Ectodermal cell (in vitro differentiated cells): Measurements from ENCODE around the gene CHCHD10.

Experiments
- H3K27ac ChIP-seq: 2 replicates; pipeline ENCODE4 v1.7.0; 2013; ENCODE audit warnings: mild to moderate bottlenecking, low read depth, low read length; ENCODE audit not compliant: insufficient read depth, poor library complexity, severe bottlenecking
- H3K27me3 ChIP-seq: 2 replicates; pipeline ENCODE4 v1.7.0; 2013; ENCODE audit warnings: mild to moderate bottlenecking, low read length; ENCODE audit not compliant: insufficient read depth, control insufficient read depth, poor library complexity, severe bottlenecking
- H3K36me3 ChIP-seq: one replicate; pipeline ENCODE4 v1.7.0; 2013; ENCODE audit warnings: low read length; ENCODE audit not compliant: control insufficient read depth, insufficient read depth
- H3K4me1 ChIP-seq: one replicate; pipeline ENCODE4 v1.7.0; 2013; ENCODE audit warnings: low read length; ENCODE audit not compliant: control insufficient read depth, insufficient read depth
- H3K4me3 ChIP-seq: 2 replicates; pipeline ENCODE4 v1.7.0; 2013; ENCODE audit warnings: low read depth, low read length, control low read depth; ENCODE audit not compliant: insufficient read depth
- H3K9me3 ChIP-seq: 2 replicates; pipeline ENCODE4 v1.7.0; 2013; ENCODE audit warnings: mild to moderate bottlenecking, low read length, moderate library complexity; ENCODE audit not compliant: control insufficient read depth
- WGBS, 2 experiments: methylation state at CpG; one replicate each; pipeline ENCODE4 v1.1.7; 2013; ENCODE audit warnings: missing lambda C conversion rate in 2 of 2; 5-methylcytosine and 5-hydroxymethylcytosine counted together

Gene CHCHD10

GRCh38 chr22:23787600-23787896, 19.8 kb upstream of the CHCHD10 start:
- WGBS, 2 experiments = 11 to 12% methylated on average over 5 of the region's 5 CpGs
- Histone ChIP-seq H3K36me3 (peaks cover 8% of the 10 kb centered on the region), H3K4me3 (peak overlapping the region; percentile 93), H3K27me3 (no peaks in the 10 kb centered on the region), H3K9me3 (no peaks in the 10 kb centered on the region), H3K27ac (peak overlapping the region; percentile 50), H3K4me1 (peaks cover 12% of the 10 kb centered on the region)

GRCh38 chr22:23786752-23787599, 19.2 kb upstream of the CHCHD10 start, which contains the start of gene SMARCB1:
SMARCB1 (plus strand) TSS chr22:23786966; CDS start chr22:23787170, 204 bp downstream.
- H3K4me3 ChIP-seq = peak within 1 kb of the TSS; percentile 93
- peaks cover 12% of the 10 kb centered on the region for H3K4me1 ChIP-seq
- WGBS, 2 experiments = 0% methylated on average over 97 of the region's 97 CpGs
- peaks cover 3% of the 10 kb centered on the region for H3K36me3 ChIP-seq
- no peaks in the 10 kb centered on the region for H3K27me3 ChIP-seq
- peak within 1 kb of the TSS; percentile 100 for H3K27ac ChIP-seq
- no peaks in the 10 kb centered on the region for H3K9me3 ChIP-seq

- Histone ChIP-seq H3K27me3 (no peaks in the 10 kb centered on the region), H3K9me3 (no peaks in the 10 kb centered on the region), H3K4me1 (peaks cover 12% of the 10 kb centered on the region), H3K36me3 (no peaks in the 10 kb centered on the region), H3K27ac (peak overlapping the region; percentile 100), H3K4me3 (peak overlapping the region; percentile 93)
- 83 to 87% methylated on average over 9 of the region's 9 CpGs for WGBS, 2 experiments
Measured at GRCh38 chr22:23786261-23786710, 18.5 kb upstream of the CHCHD10 start.

GRCh38 chr22:23784215-23784732, 16.5 kb upstream of the CHCHD10 start:
- 90 to 93% methylated on average over 8 of the region's 8 CpGs for WGBS, 2 experiments
- H3K27ac ChIP-seq = no peak overlapping the region
- H3K4me1 ChIP-seq = peaks cover 12% of the 10 kb centered on the region

GRCh38 chr22:23783265-23784150, 15.7 kb upstream of the CHCHD10 start:
- Histone ChIP-seq H3K4me1 (peaks cover 5% of the 10 kb centered on the region), H3K9me3 (no peaks in the 10 kb centered on the region), H3K27me3 (no peaks in the 10 kb centered on the region), H3K4me3 (no peak overlapping the region), H3K27ac (no peak overlapping the region), H3K36me3 (no peaks in the 10 kb centered on the region)
- 86 to 88% methylated on average over 15 of the region's 15 CpGs for whole genome bisulfite sequencing, 2 experiments

More at GRCh38 chr22:23784215-23784732, 16.5 kb upstream of the CHCHD10 start:
- H3K36me3 ChIP-seq = no peaks in the 10 kb centered on the region
- H3K9me3 ChIP-seq = no peaks in the 10 kb centered on the region
- no peaks in the 10 kb centered on the region for H3K27me3 ChIP-seq
- H3K4me3 ChIP-seq = no peak overlapping the region

GRCh38 chr22:23782703-23783102, 14.9 kb upstream of the CHCHD10 start:
- WGBS, 2 experiments = 89 to 92% methylated on average over 1 of the region's 1 CpG
- no peaks in the 10 kb centered on the region for H3K27me3 ChIP-seq
- no peak overlapping the region for H3K27ac ChIP-seq

GRCh38 chr22:23782252-23782651, 14.5 kb upstream of the CHCHD10 start:
- WGBS, 2 experiments = 94 to 96% methylated on average over 16 of the region's 16 CpGs
- peaks cover 4% of the 10 kb centered on the region for H3K4me1 ChIP-seq
- H3K36me3 ChIP-seq = no peaks in the 10 kb centered on the region
- H3K27me3 ChIP-seq = no peaks in the 10 kb centered on the region
- H3K27ac ChIP-seq = no peak overlapping the region
- H3K4me3 ChIP-seq = no peak overlapping the region
- no peaks in the 10 kb centered on the region for H3K9me3 ChIP-seq

More at GRCh38 chr22:23782703-23783102, 14.9 kb upstream of the CHCHD10 start:
- Histone ChIP-seq H3K36me3 (no peaks in the 10 kb centered on the region), H3K4me3 (no peak overlapping the region), H3K9me3 (no peaks in the 10 kb centered on the region), H3K4me1 (peaks cover 4% of the 10 kb centered on the region)

- Histone ChIP-seq H3K4me3 (no peak overlapping the region), H3K36me3 (no peaks in the 10 kb centered on the region), H3K4me1 (peaks cover 4% of the 10 kb centered on the region), H3K9me3 (no peaks in the 10 kb centered on the region), H3K27me3 (no peaks in the 10 kb centered on the region), H3K27ac (no peak overlapping the region)
- 88% methylated on average over 14 of the region's 14 CpGs for WGBS, 2 experiments
Measured at GRCh38 chr22:23781511-23782183, 13.9 kb upstream of the CHCHD10 start.

GRCh38 chr22:23781065-23781464, 13.3 kb upstream of the CHCHD10 start:
- WGBS, 2 experiments = 86 to 88% methylated on average over 15 of the region's 15 CpGs

More at GRCh38 chr22:23781065-23781464, 13.3 kb upstream of the CHCHD10 start:
- Histone ChIP-seq H3K27ac (no peak overlapping the region), H3K36me3 (no peaks in the 10 kb centered on the region), H3K4me3 (no peak overlapping the region), H3K27me3 (no peaks in the 10 kb centered on the region), H3K4me1 (peaks cover 1% of the 10 kb centered on the region), H3K9me3 (no peaks in the 10 kb centered on the region)
